Measurements from ENCODE around the gene SRP54. TPM values are rescaled to one million over a fixed set of nuclear protein-coding genes. Genes with fewer than 3 reads are reported as not detected.

SRP54 gene
- total and polyA plus RNA-seq, 9 donors = 38.0 to 49.9 (median 43.7) TPM

- Histone ChIP-seq H3K4me1 (ENCODE audit: control insufficient read depth, insufficient read depth, low read length) (peaks cover 19% of the 10 kb centered on the region), H3K36me3 (ENCODE audit: control insufficient read depth, insufficient read depth, low read length) (peaks cover 2% of the 10 kb centered on the region), H3K27me3 (ENCODE audit: control insufficient read depth, insufficient read depth, low read length) (no peaks in the 10 kb centered on the region), H3K9me3 (replicated peaks; ENCODE audit: control insufficient read depth, low read depth, low read length) (no peaks in the 10 kb centered on the region), H3K27ac (ENCODE audit: low read length) (no peak overlapping the region), H3K4me3 (ENCODE audit: low read length) (no peak overlapping the region)
- DNase-seq = no peak
- WGBS (ENCODE audit: insufficient coverage) = 80% methylated on average over 7 of the region's 11 CpGs
These were observed 2.4 kb upstream of the SRP54 start for GRCh38 chr14:34980337-34980900.

GRCh38 chr14:34981743-34982420, 910 bp upstream of the SRP54 start:
- Histone ChIP-seq H3K27ac (ENCODE audit: low read length) (peak overlapping the region; percentile 100), H3K36me3 (ENCODE audit: control insufficient read depth, insufficient read depth, low read length) (peaks cover 2% of the 10 kb centered on the region), H3K9me3 (replicated peaks; ENCODE audit: control insufficient read depth, low read depth, low read length) (no peaks in the 10 kb centered on the region), H3K4me1 (ENCODE audit: control insufficient read depth, insufficient read depth, low read length) (peaks cover 19% of the 10 kb centered on the region), H3K4me3 (ENCODE audit: low read length) (peak overlapping the region; percentile 90), H3K27me3 (ENCODE audit: control insufficient read depth, insufficient read depth, low read length) (no peaks in the 10 kb centered on the region)
- no peak for DNase-seq
- WGBS (ENCODE audit: insufficient coverage) = 2% methylated on average over 12 of the region's 17 CpGs

- H3K9me3 ChIP-seq (replicated peaks; ENCODE audit: control insufficient read depth, low read depth, low read length) = no peaks in the 10 kb centered on the region
- H3K4me1 ChIP-seq (ENCODE audit: control insufficient read depth, insufficient read depth, low read length) = peaks cover 19% of the 10 kb centered on the region
- H3K27ac ChIP-seq (ENCODE audit: low read length) = peak overlapping the region; percentile 100
- no peak for DNase-seq
- WGBS (ENCODE audit: insufficient coverage) = under 1% methylated on average over 22 of the region's 28 CpGs
- H3K4me3 ChIP-seq (ENCODE audit: low read length) = peak overlapping the region; percentile 90
- no peaks in the 10 kb centered on the region for H3K27me3 ChIP-seq (ENCODE audit: control insufficient read depth, insufficient read depth, low read length)
- H3K36me3 ChIP-seq (ENCODE audit: control insufficient read depth, insufficient read depth, low read length) = peaks cover 2% of the 10 kb centered on the region
These were observed 462 bp downstream of the SRP54 start for GRCh38 chr14:34983148-34983760.

DNA sequence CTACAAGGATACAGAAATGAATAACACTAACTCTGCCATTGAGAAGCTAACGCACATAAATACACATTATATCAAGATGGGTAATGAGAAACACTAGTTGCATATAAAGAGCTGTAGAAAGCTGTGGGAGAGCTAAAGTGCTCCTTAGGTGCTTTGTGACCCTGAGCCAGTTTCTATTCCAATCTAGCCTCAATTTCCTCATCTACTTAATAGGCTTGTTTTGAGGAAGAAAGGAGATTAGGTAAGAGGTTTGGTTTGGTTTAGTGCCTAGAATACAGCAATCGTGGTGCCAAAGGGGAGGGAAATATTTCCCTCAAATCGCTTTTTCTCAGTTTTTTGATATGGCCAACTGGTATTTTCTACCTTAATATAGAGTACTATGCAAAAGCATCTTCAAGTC, 994 bp downstream of the SRP54 start:
- WGBS (ENCODE audit: insufficient coverage) = no CpG with 5 or more reads among the region's 3 CpGs
- peaks cover 19% of the 10 kb centered on the region for H3K4me1 ChIP-seq (ENCODE audit: control insufficient read depth, insufficient read depth, low read length)

GRCh38 chr14:34985740-34986139, 2.9 kb downstream of the SRP54 start:
- Histone ChIP-seq H3K27ac (ENCODE audit: low read length) (no peak overlapping the region), H3K36me3 (ENCODE audit: control insufficient read depth, insufficient read depth, low read length) (peaks cover 2% of the 10 kb centered on the region), H3K4me1 (ENCODE audit: control insufficient read depth, insufficient read depth, low read length) (peaks cover 18% of the 10 kb centered on the region), H3K4me3 (ENCODE audit: low read length) (no peak overlapping the region), H3K27me3 (ENCODE audit: control insufficient read depth, insufficient read depth, low read length) (no peaks in the 10 kb centered on the region), H3K9me3 (replicated peaks; ENCODE audit: control insufficient read depth, low read depth, low read length) (no peaks in the 10 kb centered on the region)
- no peak for DNase-seq
- no CpG with 5 or more reads among the region's 3 CpGs for WGBS (ENCODE audit: insufficient coverage)

More for the DNA sequence above, 994 bp downstream of the SRP54 start:
- Histone ChIP-seq H3K4me3 (ENCODE audit: low read length) (peak overlapping the region; percentile 90), H3K36me3 (ENCODE audit: control insufficient read depth, insufficient read depth, low read length) (peaks cover 2% of the 10 kb centered on the region), H3K9me3 (replicated peaks; ENCODE audit: control insufficient read depth, low read depth, low read length) (no peaks in the 10 kb centered on the region), H3K27me3 (ENCODE audit: control insufficient read depth, insufficient read depth, low read length) (no peaks in the 10 kb centered on the region), H3K27ac (ENCODE audit: low read length) (no peak overlapping the region)
- DNase-seq = peak; percentile 4

GRCh38 chr14:34987180-34987579, 4.4 kb downstream of the SRP54 start:
- WGBS (ENCODE audit: insufficient coverage) = no CpG with 5 or more reads among the region's 3 CpGs
- Histone ChIP-seq H3K36me3 (ENCODE audit: control insufficient read depth, insufficient read depth, low read length) (peaks cover 2% of the 10 kb centered on the region), H3K27ac (ENCODE audit: low read length) (no peak overlapping the region), H3K27me3 (ENCODE audit: control insufficient read depth, insufficient read depth, low read length) (no peaks in the 10 kb centered on the region), H3K9me3 (replicated peaks; ENCODE audit: control insufficient read depth, low read depth, low read length) (no peaks in the 10 kb centered on the region), H3K4me1 (ENCODE audit: control insufficient read depth, insufficient read depth, low read length) (peaks cover 9% of the 10 kb centered on the region), H3K4me3 (ENCODE audit: low read length) (no peak overlapping the region)
- DNase-seq = no peak

GRCh38 chr14:34989762-34990161, 7.0 kb downstream of the SRP54 start:
- Histone ChIP-seq H3K27me3 (ENCODE audit: control insufficient read depth, insufficient read depth, low read length) (no peaks in the 10 kb centered on the region), H3K4me3 (ENCODE audit: low read length) (no peak overlapping the region)

DNA sequence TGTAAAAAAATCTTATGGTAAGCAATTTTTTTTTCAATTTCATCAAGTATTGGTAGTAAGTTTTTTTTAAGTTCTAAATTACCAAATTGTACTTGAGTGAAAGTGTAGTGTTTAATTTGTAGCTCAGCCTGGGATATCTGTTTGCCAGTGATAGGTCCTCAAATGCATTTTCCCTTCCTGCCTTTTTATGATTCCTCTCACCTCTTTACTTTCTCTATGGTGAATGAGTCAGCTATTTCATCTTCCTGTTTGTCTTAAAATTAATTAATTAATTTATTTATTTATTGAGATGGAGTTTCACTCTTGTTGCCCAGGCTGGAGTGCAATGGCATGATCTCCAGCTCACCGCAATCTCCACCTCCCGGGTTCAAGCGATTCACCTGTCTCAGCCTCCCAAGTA, 10.6 kb downstream of the SRP54 start:
- Histone ChIP-seq H3K27ac (ENCODE audit: low read length) (no peak overlapping the region), H3K4me1 (ENCODE audit: control insufficient read depth, insufficient read depth, low read length) (no peaks in the 10 kb centered on the region), H3K27me3 (ENCODE audit: control insufficient read depth, insufficient read depth, low read length) (no peaks in the 10 kb centered on the region), H3K9me3 (replicated peaks; ENCODE audit: control insufficient read depth, low read depth, low read length) (no peaks in the 10 kb centered on the region), H3K4me3 (ENCODE audit: low read length) (no peak overlapping the region), H3K36me3 (ENCODE audit: control insufficient read depth, insufficient read depth, low read length) (no peaks in the 10 kb centered on the region)
- DNase-seq = no peak
- 100% methylated on average over 3 of the region's 3 CpGs for WGBS (ENCODE audit: insufficient coverage)

More at GRCh38 chr14:34989762-34990161, 7.0 kb downstream of the SRP54 start:
- no peak for DNase-seq
- Histone ChIP-seq H3K27ac (ENCODE audit: low read length) (no peak overlapping the region), H3K36me3 (ENCODE audit: control insufficient read depth, insufficient read depth, low read length) (peaks cover 2% of the 10 kb centered on the region), H3K9me3 (replicated peaks; ENCODE audit: control insufficient read depth, low read depth, low read length) (no peaks in the 10 kb centered on the region), H3K4me1 (ENCODE audit: control insufficient read depth, insufficient read depth, low read length) (no peaks in the 10 kb centered on the region)

- H3K4me3 ChIP-seq (ENCODE audit: low read length) = no peak overlapping the region
- no peaks in the 10 kb centered on the region for H3K4me1 ChIP-seq (ENCODE audit: control insufficient read depth, insufficient read depth, low read length)
- H3K27me3 ChIP-seq (ENCODE audit: control insufficient read depth, insufficient read depth, low read length) = no peaks in the 10 kb centered on the region
- WGBS (ENCODE audit: insufficient coverage) = no CpG with 5 or more reads among the region's 2 CpGs
- no peaks in the 10 kb centered on the region for H3K9me3 ChIP-seq (replicated peaks; ENCODE audit: control insufficient read depth, low read depth, low read length)
- no peak for DNase-seq
- H3K27ac ChIP-seq (ENCODE audit: low read length) = no peak overlapping the region
- H3K36me3 ChIP-seq (ENCODE audit: control insufficient read depth, insufficient read depth, low read length) = peaks cover 2% of the 10 kb centered on the region
These were observed 11.9 kb downstream of the SRP54 start for GRCh38 chr14:34994668-34995067.

DNA sequence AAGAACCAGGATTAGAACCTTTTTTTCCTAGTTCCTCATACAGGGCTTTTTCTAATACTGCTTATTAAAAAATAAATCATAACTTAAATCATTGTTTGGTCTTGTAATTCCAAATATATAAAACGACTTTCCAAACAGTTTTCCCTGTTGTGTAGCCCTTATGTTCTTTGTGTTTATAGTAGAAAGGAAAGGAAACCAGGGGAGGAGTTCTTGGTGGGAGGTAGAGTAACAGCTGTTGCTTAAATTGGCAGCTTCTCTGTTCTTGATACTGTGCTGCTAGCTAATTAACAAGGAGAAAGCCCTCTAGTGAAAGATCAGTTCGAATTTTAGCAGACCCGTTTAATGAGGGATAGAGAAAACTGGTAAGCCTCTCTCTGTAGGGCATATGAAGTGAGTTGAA, 15.0 kb downstream of the SRP54 start:
- Histone ChIP-seq H3K36me3 (ENCODE audit: control insufficient read depth, insufficient read depth, low read length) (peaks cover 7% of the 10 kb centered on the region), H3K4me1 (ENCODE audit: control insufficient read depth, insufficient read depth, low read length) (no peaks in the 10 kb centered on the region), H3K4me3 (ENCODE audit: low read length) (no peak overlapping the region), H3K27me3 (ENCODE audit: control insufficient read depth, insufficient read depth, low read length) (no peaks in the 10 kb centered on the region), H3K27ac (ENCODE audit: low read length) (no peak overlapping the region), H3K9me3 (replicated peaks; ENCODE audit: control insufficient read depth, low read depth, low read length) (no peaks in the 10 kb centered on the region)
- WGBS (ENCODE audit: insufficient coverage) = 22% methylated on average over 2 of the region's 3 CpGs
- DNase-seq = peak; percentile 27
